ENCODE measurements around the gene HGS. TPM values are rescaled to one million over a fixed set of nuclear protein-coding genes. Genes with fewer than 3 reads are reported as not detected.

Gene HGS
- total and polyA plus RNA-seq, 2 experiments from 2014 or later = 106 to 166 TPM

DNA sequence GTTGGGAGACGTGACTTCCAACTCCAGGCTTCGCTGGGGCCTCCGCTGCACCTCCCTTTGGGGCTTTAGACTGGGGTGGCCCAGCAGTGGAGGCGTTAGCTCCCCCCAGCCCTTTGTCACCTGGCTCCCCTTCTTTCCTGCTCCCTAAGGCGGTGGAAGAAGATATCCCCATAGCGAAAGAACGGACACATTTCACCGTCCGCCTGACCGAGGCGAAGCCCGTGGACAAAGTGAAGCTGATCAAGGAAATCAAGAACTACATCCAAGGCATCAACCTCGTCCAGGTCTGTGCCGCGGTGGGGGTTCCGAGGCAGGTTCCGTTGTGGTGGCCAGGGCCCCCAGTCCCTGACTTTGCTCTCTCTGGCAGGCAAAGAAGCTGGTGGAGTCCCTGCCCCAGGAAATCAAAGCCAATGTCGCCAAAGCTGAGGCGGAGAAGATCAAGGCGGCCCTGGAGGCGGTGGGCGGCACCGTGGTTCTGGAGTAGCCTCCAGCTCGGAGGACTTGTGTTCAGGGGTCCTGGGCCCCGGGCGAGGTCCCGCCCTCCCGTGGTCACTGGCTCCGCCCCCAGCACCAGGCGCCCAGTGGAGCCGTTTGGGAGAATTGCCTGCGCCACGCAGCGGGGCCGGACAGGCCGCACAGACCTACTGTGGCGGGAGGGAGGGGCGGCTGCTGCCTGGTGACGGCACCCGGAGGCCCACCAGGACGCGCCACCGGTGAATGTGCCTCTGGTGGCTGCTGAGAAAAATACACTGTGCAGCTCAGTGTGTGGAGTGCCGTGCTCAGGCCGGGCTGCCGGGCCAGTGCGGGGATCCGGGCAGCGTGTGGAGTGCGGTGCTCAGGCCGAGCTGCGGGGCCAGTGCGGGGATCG is 23.2 kb downstream of the HGS start:
- 86 to 88% methylated on average over 44 to 52 of the region's 54 CpGs for WGBS, 2 experiments (ENCODE audit: low coverage in 1 of 2, low lambda C conversion rate in 2 of 2, missing lambda C conversion rate in 2 of 2)
- H3K36me3 ChIP-seq (ENCODE audit: low read depth) = no peaks in the 10 kb centered on the region; the same call in 1 of the 2 replicates
- no peak overlapping the region for H3K27ac ChIP-seq
- in situ Hi-C loops (cut with MboI) = no loop called here
- H3K27me3 ChIP-seq (replicated peaks; ENCODE audit: insufficient read depth) = no peaks in the 10 kb centered on the region
- no peaks in the 10 kb centered on the region for H4K20me1 ChIP-seq (ENCODE audit: insufficient read depth)
- H3K9me3 ChIP-seq (ENCODE audit: low read depth) = no peaks in the 10 kb centered on the region
- no peak overlapping the region for H3K9ac ChIP-seq
- H3K4me3 ChIP-seq = no peak overlapping the region
- H3K4me2 ChIP-seq (ENCODE audit: unreplicated experiment) = no peak overlapping the region
- no peaks in the 10 kb centered on the region for H3K9me2 ChIP-seq (ENCODE audit: insufficient read depth)
- peaks cover 20% of the 10 kb centered on the region for H3K4me1 ChIP-seq (ENCODE audit: insufficient read depth)
- DNase-seq = no peak
- peaks cover 7% of the 10 kb centered on the region; the same call in 1 of the 2 replicates for H3F3A ChIP-seq (ENCODE audit: insufficient read depth)
- TF ChIP-seq EZH2phosphoT487 (IDR thresholded peaks at IDR 0.05; ENCODE audit: insufficient read depth, low read depth) = no peak
- no peak overlapping the region for H2AFZ ChIP-seq
- H3K79me2 ChIP-seq (ENCODE audit: insufficient read depth) = peaks cover 29% of the 10 kb centered on the region

DNA sequence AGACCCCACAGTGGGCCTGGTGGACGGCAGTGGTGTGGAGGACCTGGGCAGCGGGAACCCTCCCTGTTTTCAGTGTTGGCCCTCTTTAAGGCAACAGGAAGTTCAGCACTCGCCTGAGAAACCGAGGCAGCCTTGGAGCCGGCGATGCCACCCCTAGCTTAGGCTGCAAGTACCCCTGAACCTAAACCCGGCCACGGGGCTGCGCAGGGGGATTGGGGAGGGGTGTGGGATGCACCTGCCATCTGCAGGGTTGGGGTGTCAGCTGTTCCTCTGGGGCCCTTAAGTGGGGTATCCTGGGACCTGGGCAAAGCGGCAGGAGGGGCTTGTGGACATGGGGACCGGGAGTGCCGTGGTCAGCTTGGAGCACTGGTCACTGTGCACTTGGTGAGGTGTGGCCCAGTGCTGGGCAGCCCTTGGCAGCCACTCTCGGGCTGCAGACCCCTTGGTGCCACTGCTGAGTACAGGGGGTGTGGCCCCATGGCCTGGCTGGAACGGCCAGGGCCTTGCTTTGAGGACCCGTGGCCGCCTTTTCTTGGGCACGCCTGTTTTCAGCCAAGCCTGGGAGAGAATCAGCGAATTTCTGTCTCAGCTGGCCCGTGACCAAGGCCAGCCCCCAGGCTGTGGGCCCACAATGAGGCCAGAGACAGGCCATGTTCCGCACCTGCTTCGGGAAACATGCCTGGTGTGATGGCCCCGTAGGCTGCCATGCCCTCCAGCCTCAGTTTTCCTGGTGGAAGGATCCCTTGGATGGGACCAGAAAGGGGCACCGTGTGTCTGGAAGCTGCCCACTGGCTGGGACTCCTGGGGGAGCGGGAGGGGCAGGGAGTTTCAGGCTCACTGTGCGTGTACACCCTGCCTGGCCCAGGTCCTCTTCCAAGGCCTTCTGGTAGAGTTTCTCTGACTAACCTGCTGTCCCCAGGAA is 24.2 kb downstream of the HGS start:
- H3K9me2 ChIP-seq (ENCODE audit: insufficient read depth) = no peaks in the 10 kb centered on the region
- no peaks in the 10 kb centered on the region for H3K9me3 ChIP-seq (ENCODE audit: low read depth)
- no peak overlapping the region for H2AFZ ChIP-seq
- peaks cover 20% of the 10 kb centered on the region for H3K4me1 ChIP-seq (ENCODE audit: insufficient read depth)
- H4K20me1 ChIP-seq (ENCODE audit: insufficient read depth) = no peaks in the 10 kb centered on the region
- TF ChIP-seq EZH2 (IDR thresholded peaks at IDR 0.05; ENCODE audit: insufficient read depth, poor library complexity, severe bottlenecking) (no peak), EZH2phosphoT487 (IDR thresholded peaks at IDR 0.05; ENCODE audit: insufficient read depth, low read depth) (no peak)
- no peak overlapping the region for H3K27ac ChIP-seq
- H3K4me3 ChIP-seq = no peak overlapping the region
- H3F3A ChIP-seq (ENCODE audit: insufficient read depth) = no peaks in the 10 kb centered on the region
- no peak for DNase-seq
- H3K4me2 ChIP-seq (ENCODE audit: unreplicated experiment) = no peak overlapping the region
- no peaks in the 10 kb centered on the region for H3K27me3 ChIP-seq (replicated peaks; ENCODE audit: insufficient read depth)
- 74 to 83% methylated on average over 21 to 25 of the region's 25 CpGs for WGBS, 2 experiments (ENCODE audit: low coverage in 1 of 2, low lambda C conversion rate in 2 of 2, missing lambda C conversion rate in 2 of 2)
- no peak overlapping the region for H3K9ac ChIP-seq
- in situ Hi-C loops (cut with MboI) = no loop called here
- H3K36me3 ChIP-seq (ENCODE audit: low read depth) = no peaks in the 10 kb centered on the region; the same call in 1 of the 2 replicates
- peaks cover 25% of the 10 kb centered on the region for H3K79me2 ChIP-seq (ENCODE audit: insufficient read depth)

DNA sequence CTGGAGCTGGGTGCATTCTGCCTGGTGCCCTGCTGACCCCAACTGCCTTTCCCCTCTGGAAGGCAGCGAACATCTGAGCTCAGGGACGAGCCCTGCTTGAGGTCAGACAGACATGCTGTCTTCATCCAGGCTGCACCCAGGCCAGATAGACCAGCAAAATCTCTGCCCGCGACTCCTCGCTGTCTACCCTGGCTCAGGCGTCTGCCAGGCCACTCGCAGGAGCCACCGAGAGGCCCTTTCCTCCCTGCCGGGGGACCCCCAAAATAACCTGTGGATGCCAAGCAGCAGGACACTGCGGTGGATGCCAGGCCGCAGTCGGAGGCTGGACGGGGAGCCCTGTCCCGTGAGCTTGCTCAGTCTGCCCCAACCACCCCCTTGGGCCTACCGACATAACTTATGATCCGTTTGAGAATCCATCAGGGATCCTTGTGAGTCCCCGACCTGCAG is 25.0 kb downstream of the HGS start:
- H3K79me2 ChIP-seq (ENCODE audit: insufficient read depth) = peaks cover 20% of the 10 kb centered on the region
- no peaks in the 10 kb centered on the region for H3K9me3 ChIP-seq (ENCODE audit: low read depth)
- H3K36me3 ChIP-seq (ENCODE audit: low read depth) = no peaks in the 10 kb centered on the region; the same call in 1 of the 2 replicates
- no peaks in the 10 kb centered on the region for H3K9me2 ChIP-seq (ENCODE audit: insufficient read depth)
- TF ChIP-seq EZH2phosphoT487 (IDR thresholded peaks at IDR 0.05; ENCODE audit: insufficient read depth, low read depth) (no peak), EZH2 (IDR thresholded peaks at IDR 0.05; ENCODE audit: insufficient read depth, poor library complexity, severe bottlenecking) (no peak)
- no peak overlapping the region for H3K4me2 ChIP-seq (ENCODE audit: unreplicated experiment)
- no peak overlapping the region for H3K9ac ChIP-seq
- in situ Hi-C loops (cut with MboI) = no loop called here
- H2AFZ ChIP-seq = no peak overlapping the region
- H4K20me1 ChIP-seq (ENCODE audit: insufficient read depth) = no peaks in the 10 kb centered on the region
- no peaks in the 10 kb centered on the region for H3K27me3 ChIP-seq (replicated peaks; ENCODE audit: insufficient read depth)
- H3K4me1 ChIP-seq (ENCODE audit: insufficient read depth) = peaks cover 22% of the 10 kb centered on the region
- WGBS, 2 experiments (ENCODE audit: low coverage in 1 of 2, low lambda C conversion rate in 2 of 2, missing lambda C conversion rate in 2 of 2) = 72 to 77% methylated on average over 17 of the region's 17 CpGs
- no peak overlapping the region for H3K4me3 ChIP-seq
- H3F3A ChIP-seq (ENCODE audit: insufficient read depth) = no peaks in the 10 kb centered on the region
- no peak for DNase-seq
- no peak overlapping the region for H3K27ac ChIP-seq
